Left lobe of liver (tissue), 2 donors: ENCODE data around the gene SDHB. TPM values are rescaled to one million over a fixed set of nuclear protein-coding genes. Genes with fewer than 3 reads are reported as not detected.

Source experiments
- ATAC-seq: fragments of 200-7000 bp; cut with Tn5 transposase; one replicate; pipeline ENCODE4 v1.9.1; 2020; ENCODE audit warnings: mild to moderate bottlenecking, moderate library complexity
- DNase-seq: peaks from one replicate; pipeline ENCODE4 v3.0.0-alpha.2; 2020; ENCODE audit warnings: low spot score
- total RNA-seq: library from RNA; stranded (reverse); gene quantifications from one replicate; pipeline ENCODE4 v1.2.1, GENCODE V29; 2021
- donor health status: DM: no; HTN: no; CAD: no; lungs with moderate emphysema.
- donor health status: DM: no; HTN: yes; CAD: no.

Gene SDHB
- total RNA-seq, 1 donor from 2014 or later, result 140 TPM

GRCh38 chr1:16972189-16972895 is 81.5 kb downstream of the SDHB start:
- ATAC-seq (no peak), DNase-seq (no peak)

- DNase-seq (no peak), ATAC-seq (no peak)
Measured at GRCh38 chr1:16971341-16972188, 82.3 kb downstream of the SDHB start.

GRCh38 chr1:16970132-16970910 is 83.5 kb downstream of the SDHB start:
- ATAC-seq, result no peak
- DNase-seq, result no peak

- ATAC-seq (no peak), DNase-seq (no peak)
Measured at GRCh38 chr1:16969651-16970050, 84.2 kb downstream of the SDHB start.

DNA sequence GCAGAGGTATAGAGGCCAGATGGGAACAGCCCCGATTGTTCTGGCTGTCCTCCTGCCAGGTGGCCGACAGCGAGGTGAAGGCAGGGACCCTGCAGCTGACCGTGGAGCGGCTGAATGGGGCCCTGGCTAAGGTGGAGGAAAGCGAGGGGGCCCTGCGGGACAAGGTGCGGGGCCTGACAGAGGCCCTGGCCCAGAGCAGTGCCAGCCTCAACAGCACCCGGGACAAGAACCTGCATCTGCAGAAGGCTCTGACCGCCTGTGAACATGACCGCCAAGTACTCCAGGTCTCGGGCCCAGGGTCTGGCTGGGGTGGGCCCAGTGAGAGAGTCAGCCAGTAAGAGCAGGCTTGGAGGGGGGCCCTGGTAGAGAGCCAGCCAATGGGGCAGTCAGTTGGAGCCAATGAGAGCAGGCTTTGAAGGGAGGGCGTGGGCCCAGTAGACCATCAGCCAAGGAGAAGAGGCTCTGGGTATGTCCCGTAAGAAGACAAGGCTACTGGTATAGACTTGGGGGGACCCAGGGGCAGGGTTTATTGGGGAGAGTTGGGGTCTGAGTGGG is 84.7 kb downstream of the SDHB start:
- ATAC-seq (no peak), DNase-seq (no peak)

Other genes starting within 250 kb of the SDHB start
- gene RNU1-2, start 158.1 kb downstream of the SDHB start, total RNA-seq, result 1,159 TPM
- 11.8 TPM for gene CROCC, start 132.1 kb downstream of the SDHB start, total RNA-seq
- 0.45 TPM for gene MFAP2, start 73.4 kb downstream of the SDHB start, total RNA-seq
- gene ATP13A2, start 42.1 kb downstream of the SDHB start, total RNA-seq, result 10.3 TPM
- 0.40 TPM for gene PADI2, start 65.4 kb upstream of the SDHB start, total RNA-seq
- not detected for gene PADI1, start 151.1 kb upstream of the SDHB start, total RNA-seq
- gene PADI3, start 195.1 kb upstream of the SDHB start, total RNA-seq, result not detected